ENCODE measurements around the gene KATNB1. TPM values are rescaled to one million over a fixed set of nuclear protein-coding genes. Genes with fewer than 3 reads are reported as not detected.
A peak's percentile ranks its signal among the peaks of the same experiment; 100 is the strongest.

Gene KATNB1
- total RNA-seq, 4 donors from 2014 or later, result 17.7 to 27.1 (median 21.7) TPM

GRCh38 chr16:57703416-57704010 lies 32.1 kb upstream of the KATNB1 start:
- TF ChIP-seq, protein P1, sequence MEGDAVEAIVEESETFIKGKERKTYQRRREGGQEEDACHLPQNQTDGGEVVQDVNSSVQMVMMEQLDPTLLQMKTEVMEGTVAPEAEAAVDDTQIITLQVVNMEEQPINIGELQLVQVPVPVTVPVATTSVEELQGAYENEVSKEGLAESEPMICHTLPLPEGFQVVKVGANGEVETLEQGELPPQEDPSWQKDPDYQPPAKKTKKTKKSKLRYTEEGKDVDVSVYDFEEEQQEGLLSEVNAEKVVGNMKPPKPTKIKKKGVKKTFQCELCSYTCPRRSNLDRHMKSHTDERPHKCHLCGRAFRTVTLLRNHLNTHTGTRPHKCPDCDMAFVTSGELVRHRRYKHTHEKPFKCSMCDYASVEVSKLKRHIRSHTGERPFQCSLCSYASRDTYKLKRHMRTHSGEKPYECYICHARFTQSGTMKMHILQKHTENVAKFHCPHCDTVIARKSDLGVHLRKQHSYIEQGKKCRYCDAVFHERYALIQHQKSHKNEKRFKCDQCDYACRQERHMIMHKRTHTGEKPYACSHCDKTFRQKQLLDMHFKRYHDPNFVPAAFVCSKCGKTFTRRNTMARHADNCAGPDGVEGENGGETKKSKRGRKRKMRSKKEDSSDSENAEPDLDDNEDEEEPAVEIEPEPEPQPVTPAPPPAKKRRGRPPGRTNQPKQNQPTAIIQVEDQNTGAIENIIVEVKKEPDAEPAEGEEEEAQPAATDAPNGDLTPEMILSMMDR (IDR thresholded peaks at IDR 0.05), result no peak
- no peak for TF ChIP-seq POLR2A (IDR thresholded peaks at IDR 0.05)
- H3K27ac ChIP-seq, result no peak overlapping the region

GRCh38 chr16:57704011-57704904 lies 31.3 kb upstream of the KATNB1 start:
- no peaks in the 10 kb centered on the region for H3K36me3 ChIP-seq
- no peaks in the 10 kb centered on the region for H3K27me3 ChIP-seq
- H3K9me3 ChIP-seq, result no peaks in the 10 kb centered on the region
- H3K4me1 ChIP-seq, result no peaks in the 10 kb centered on the region
- DNase-seq, result peak in 1 of 3 donors; percentile 23
- H3K27ac ChIP-seq, result no peak overlapping the region
- TF ChIP-seq POLR2A (IDR thresholded peaks at IDR 0.05), result no peak
- TF ChIP-seq, protein P1 (IDR thresholded peaks at IDR 0.05), result no peak
- H3K4me3 ChIP-seq, result no peak overlapping the region

More at GRCh38 chr16:57703416-57704010, 32.1 kb upstream of the KATNB1 start:
- no peaks in the 10 kb centered on the region for H3K9me3 ChIP-seq
- H3K36me3 ChIP-seq, result no peaks in the 10 kb centered on the region
- no peaks in the 10 kb centered on the region for H3K27me3 ChIP-seq
- H3K4me1 ChIP-seq, result no peaks in the 10 kb centered on the region
- DNase-seq, result peak in 1 of 3 donors; percentile 15
- H3K4me3 ChIP-seq, result no peak overlapping the region

DNA sequence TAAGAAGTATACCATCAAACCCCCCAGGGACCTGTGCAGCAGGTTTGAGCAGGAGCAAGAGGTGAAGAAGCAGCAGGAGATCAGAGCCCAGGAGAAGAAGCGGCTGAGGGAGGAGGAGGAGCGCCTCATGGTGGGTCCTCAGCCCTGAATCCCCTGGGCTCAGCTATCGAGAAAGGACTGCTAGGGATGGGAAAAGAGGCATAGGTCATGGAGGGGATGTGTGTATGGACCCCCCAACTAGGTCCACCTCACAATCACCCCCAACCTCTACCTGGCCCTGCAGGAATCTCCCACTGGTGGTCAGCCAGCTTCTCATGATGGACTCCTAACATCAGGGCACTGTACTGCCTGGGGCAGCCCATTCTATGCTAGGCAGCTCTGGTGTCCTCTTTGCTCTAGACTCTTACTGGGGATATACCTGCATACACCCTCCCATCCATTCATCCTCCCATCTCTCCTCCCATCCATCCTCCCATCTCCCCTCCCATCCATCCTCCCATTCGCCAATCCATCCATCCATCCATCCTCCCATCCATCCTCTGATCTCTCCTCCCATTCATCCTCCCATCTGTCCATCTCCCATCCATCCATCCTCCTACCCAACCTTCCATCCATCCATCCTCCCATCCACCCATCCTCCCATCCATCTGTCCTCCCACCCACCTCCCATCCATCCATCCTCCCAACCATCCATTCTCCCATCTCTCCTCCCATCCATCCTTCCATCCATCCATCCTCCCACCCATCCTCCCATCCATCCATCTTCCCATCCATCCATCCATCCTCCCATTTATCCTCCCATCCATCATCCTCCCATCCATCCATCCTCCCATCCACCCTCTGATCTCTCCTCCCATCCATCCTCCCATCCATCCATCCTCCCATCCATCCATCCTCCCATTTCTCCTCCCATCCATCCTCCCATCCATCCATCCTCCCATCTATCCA lies 30.4 kb upstream of the KATNB1 start:
- DNase-seq, result peak in 1 of 3 donors; percentile 9
- H3K27me3 ChIP-seq, result no peaks in the 10 kb centered on the region
- no peaks in the 10 kb centered on the region for H3K36me3 ChIP-seq
- no peak overlapping the region for H3K4me3 ChIP-seq
- H3K9me3 ChIP-seq, result no peaks in the 10 kb centered on the region
- H3K27ac ChIP-seq, result no peak overlapping the region
- no peaks in the 10 kb centered on the region for H3K4me1 ChIP-seq
- TF ChIP-seq POLR2A (IDR thresholded peaks at IDR 0.05), result no peak
- TF ChIP-seq, protein P1 (IDR thresholded peaks at IDR 0.05), result no peak

GRCh38 chr16:57706717-57707116 lies 28.9 kb upstream of the KATNB1 start:
- Histone ChIP-seq H3K9me3 (no peaks in the 10 kb centered on the region), H3K27me3 (no peaks in the 10 kb centered on the region), H3K4me3 (no peak overlapping the region), H3K4me1 (no peaks in the 10 kb centered on the region), H3K36me3 (no peaks in the 10 kb centered on the region), H3K27ac (no peak overlapping the region)
- TF ChIP-seq, protein P1 (IDR thresholded peaks at IDR 0.05), result no peak
- no peak for TF ChIP-seq POLR2A (IDR thresholded peaks at IDR 0.05)
- DNase-seq, result no peak

GRCh38 chr16:57707331-57707730 lies 28.2 kb upstream of the KATNB1 start:
- no peaks in the 10 kb centered on the region for H3K36me3 ChIP-seq
- no peaks in the 10 kb centered on the region for H3K9me3 ChIP-seq
- no peaks in the 10 kb centered on the region for H3K27me3 ChIP-seq
- H3K4me3 ChIP-seq, result no peak overlapping the region
- no peaks in the 10 kb centered on the region for H3K4me1 ChIP-seq
- H3K27ac ChIP-seq, result no peak overlapping the region
- no peak for TF ChIP-seq POLR2A (IDR thresholded peaks at IDR 0.05)
- TF ChIP-seq, protein P1 (IDR thresholded peaks at IDR 0.05), result no peak
- DNase-seq, result peak in 1 of 3 donors; percentile 21
